ENCODE measurements around the gene SLC22A6. TPM values are rescaled to one million over a fixed set of nuclear protein-coding genes. Genes with fewer than 3 reads are reported as not detected.

Gene SLC22A6
- total and polyA plus RNA-seq, 2 of the 13 experiments (the other 11 are each of a cell fraction or from before 2014, with no cell fraction given): not detected

DNA sequence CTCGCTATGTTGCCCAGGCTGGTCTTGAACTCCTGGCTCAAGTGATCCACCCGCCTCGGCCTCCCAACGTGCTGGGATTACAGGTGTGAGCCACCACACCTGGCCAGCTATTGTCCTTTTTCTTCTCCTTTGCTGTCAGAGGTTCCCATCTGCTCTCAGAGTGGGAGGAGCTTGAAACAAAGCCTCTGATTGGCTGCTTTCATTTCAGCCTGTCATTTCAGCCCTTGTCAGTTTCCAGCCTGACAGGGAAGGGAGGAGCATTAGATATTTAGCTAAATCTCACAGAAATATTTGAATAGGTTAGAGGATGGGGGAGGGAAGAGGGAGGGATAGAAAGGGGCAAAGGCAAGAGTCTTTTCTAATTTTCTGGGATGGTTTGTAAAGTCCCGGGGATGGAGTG, 8.7 kb downstream of the SLC22A6 start:
- FAIRE-seq: no peak
- no peak overlapping the region for H3K4me2 ChIP-seq (ENCODE audit: low read depth, low read length)
- H4K20me1 ChIP-seq (ENCODE audit: insufficient read depth, low read length): no peaks in the 10 kb centered on the region
- no peaks in the 10 kb centered on the region for H3K4me1 ChIP-seq (ENCODE audit: insufficient read depth, low read length)
- H3K79me2 ChIP-seq (ENCODE audit: insufficient read depth, low read length): no peaks in the 10 kb centered on the region
- H3K9ac ChIP-seq (ENCODE audit: insufficient read depth, low read depth, low read length): no peak overlapping the region
- in situ Hi-C loops (cut with HindIII; ENCODE audit: extremely low pct_ligation_motif_present, low pct_unique_long_range_greater_than_20kb) (loop anchor here (5.0 kb wide), 1 partner anchor 69 kb away; no protein-coding TSS in a partner anchor), intact Hi-C loops (cut with micrococcal nuclease; ENCODE audit: unreplicated experiment) (no loop called here)
- BruUV-seq (replicated peaks): no TSS peak
- H3K4me3 ChIP-seq (replicated peaks in 1 of 3; ENCODE audit: insufficient read depth in 1 of 3, low read depth in 2 of 3, low read length in 3 of 3): no peak overlapping the region
- ChIA-PET POLR2A (no interaction called here), CTCF (ENCODE audit: low intra/inter-chr PET ratio, low total read pairs) (no interaction called here)
- H3K27ac ChIP-seq (ENCODE audit: extremely low read length, insufficient read depth, low read length): no peak overlapping the region
- H3K36me3 ChIP-seq (replicated peaks in 1 of 2; ENCODE audit: control insufficient read depth in 1 of 2, insufficient read depth in 2 of 2, low read length in 2 of 2): no peaks in the 10 kb centered on the region
- 28% methylated on average over 5 of the region's 5 CpGs for WGBS (ENCODE audit: low lambda C conversion rate)
- H3K9me3 ChIP-seq (ENCODE audit: low read length): no peaks in the 10 kb centered on the region
- DNase-seq (ENCODE audit: low spot score): no peak
- H2AFZ ChIP-seq (ENCODE audit: low read length): no peak overlapping the region
- ATAC-seq: no peak
- H3K27me3 ChIP-seq (ENCODE audit: control insufficient read depth in 1 of 2, insufficient read depth in 2 of 2, low read length in 2 of 2): peaks cover 4 to 7% of the 10 kb centered on the region in 2 experiments; a peak in 2 of 5 replicates
- TF ChIP-seq ZNF530 (CRISPR knock-in tag; IDR thresholded peaks at IDR 0.05; ENCODE audit: low read depth) (no peak), MIER3 (CRISPR knock-in tag; IDR thresholded peaks at IDR 0.05; ENCODE audit: borderline replicate concordance) (no peak), ZNF335 (CRISPR knock-in tag; IDR thresholded peaks at IDR 0.05) (no peak), SSRP1 (CRISPR knock-in tag; IDR thresholded peaks at IDR 0.05) (no peak), WIZ (CRISPR knock-in tag; IDR thresholded peaks at IDR 0.05) (no peak)
- TF ChIP-seq, protein P1, sequence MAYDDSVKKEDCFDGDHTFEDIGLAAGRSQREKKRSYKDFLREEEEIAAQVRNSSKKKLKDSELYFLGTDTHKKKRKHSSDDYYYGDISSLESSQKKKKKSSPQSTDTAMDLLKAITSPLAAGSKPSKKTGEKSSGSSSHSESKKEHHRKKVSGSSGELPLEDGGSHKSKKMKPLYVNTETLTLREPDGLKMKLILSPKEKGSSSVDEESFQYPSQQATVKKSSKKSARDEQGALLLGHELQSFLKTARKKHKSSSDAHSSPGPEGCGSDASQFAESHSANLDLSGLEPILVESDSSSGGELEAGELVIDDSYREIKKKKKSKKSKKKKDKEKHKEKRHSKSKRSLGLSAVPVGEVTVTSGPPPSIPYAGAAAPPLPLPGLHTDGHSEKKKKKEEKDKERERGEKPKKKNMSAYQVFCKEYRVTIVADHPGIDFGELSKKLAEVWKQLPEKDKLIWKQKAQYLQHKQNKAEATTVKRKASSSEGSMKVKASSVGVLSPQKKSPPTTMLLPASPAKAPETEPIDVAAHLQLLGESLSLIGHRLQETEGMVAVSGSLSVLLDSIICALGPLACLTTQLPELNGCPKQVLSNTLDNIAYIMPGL (CRISPR knock-in tag; IDR thresholded peaks at IDR 0.05; ENCODE audit: borderline replicate concordance in 1 of 2, low read depth in 1 of 2): no peak
- TF ChIP-seq, protein P2, sequence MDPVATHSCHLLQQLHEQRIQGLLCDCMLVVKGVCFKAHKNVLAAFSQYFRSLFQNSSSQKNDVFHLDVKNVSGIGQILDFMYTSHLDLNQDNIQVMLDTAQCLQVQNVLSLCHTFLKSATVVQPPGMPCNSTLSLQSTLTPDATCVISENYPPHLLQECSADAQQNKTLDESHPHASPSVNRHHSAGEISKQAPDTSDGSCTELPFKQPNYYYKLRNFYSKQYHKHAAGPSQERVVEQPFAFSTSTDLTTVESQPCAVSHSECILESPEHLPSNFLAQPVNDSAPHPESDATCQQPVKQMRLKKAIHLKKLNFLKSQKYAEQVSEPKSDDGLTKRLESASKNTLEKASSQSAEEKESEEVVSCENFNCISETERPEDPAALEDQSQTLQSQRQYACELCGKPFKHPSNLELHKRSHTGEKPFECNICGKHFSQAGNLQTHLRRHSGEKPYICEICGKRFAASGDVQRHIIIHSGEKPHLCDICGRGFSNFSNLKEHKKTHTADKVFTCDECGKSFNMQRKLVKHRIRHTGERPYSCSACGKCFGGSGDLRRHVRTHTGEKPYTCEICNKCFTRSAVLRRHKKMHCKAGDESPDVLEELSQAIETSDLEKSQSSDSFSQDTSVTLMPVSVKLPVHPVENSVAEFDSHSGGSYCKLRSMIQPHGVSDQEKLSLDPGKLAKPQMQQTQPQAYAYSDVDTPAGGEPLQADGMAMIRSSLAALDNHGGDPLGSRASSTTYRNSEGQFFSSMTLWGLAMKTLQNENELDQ (CRISPR knock-in tag; IDR thresholded peaks at IDR 0.05; ENCODE audit: borderline replicate concordance): no peak
- TF ChIP-seq, protein P3, sequence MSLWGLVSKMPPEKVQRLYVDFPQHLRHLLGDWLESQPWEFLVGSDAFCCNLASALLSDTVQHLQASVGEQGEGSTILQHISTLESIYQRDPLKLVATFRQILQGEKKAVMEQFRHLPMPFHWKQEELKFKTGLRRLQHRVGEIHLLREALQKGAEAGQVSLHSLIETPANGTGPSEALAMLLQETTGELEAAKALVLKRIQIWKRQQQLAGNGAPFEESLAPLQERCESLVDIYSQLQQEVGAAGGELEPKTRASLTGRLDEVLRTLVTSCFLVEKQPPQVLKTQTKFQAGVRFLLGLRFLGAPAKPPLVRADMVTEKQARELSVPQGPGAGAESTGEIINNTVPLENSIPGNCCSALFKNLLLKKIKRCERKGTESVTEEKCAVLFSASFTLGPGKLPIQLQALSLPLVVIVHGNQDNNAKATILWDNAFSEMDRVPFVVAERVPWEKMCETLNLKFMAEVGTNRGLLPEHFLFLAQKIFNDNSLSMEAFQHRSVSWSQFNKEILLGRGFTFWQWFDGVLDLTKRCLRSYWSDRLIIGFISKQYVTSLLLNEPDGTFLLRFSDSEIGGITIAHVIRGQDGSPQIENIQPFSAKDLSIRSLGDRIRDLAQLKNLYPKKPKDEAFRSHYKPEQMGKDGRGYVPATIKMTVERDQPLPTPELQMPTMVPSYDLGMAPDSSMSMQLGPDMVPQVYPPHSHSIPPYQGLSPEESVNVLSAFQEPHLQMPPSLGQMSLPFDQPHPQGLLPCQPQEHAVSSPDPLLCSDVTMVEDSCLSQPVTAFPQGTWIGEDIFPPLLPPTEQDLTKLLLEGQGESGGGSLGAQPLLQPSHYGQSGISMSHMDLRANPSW (CRISPR knock-in tag; IDR thresholded peaks at IDR 0.05; ENCODE audit: borderline replicate concordance): no peak
- TF ChIP-seq, protein P4, sequence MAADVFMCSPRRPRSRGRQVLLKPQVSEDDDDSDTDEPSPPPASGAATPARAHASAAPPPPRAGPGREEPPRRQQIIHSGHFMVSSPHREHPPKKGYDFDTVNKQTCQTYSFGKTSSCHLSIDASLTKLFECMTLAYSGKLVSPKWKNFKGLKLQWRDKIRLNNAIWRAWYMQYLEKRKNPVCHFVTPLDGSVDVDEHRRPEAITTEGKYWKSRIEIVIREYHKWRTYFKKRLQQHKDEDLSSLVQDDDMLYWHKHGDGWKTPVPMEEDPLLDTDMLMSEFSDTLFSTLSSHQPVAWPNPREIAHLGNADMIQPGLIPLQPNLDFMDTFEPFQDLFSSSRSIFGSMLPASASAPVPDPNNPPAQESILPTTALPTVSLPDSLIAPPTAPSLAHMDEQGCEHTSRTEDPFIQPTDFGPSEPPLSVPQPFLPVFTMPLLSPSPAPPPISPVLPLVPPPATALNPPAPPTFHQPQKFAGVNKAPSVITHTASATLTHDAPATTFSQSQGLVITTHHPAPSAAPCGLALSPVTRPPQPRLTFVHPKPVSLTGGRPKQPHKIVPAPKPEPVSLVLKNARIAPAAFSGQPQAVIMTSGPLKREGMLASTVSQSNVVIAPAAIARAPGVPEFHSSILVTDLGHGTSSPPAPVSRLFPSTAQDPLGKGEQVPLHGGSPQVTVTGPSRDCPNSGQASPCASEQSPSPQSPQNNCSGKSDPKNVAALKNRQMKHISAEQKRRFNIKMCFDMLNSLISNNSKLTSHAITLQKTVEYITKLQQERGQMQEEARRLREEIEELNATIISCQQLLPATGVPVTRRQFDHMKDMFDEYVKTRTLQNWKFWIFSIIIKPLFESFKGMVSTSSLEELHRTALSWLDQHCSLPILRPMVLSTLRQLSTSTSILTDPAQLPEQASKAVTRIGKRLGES (CRISPR knock-in tag; IDR thresholded peaks at IDR 0.05; ENCODE audit: borderline replicate concordance): no peak
- TF ChIP-seq, protein P5, sequence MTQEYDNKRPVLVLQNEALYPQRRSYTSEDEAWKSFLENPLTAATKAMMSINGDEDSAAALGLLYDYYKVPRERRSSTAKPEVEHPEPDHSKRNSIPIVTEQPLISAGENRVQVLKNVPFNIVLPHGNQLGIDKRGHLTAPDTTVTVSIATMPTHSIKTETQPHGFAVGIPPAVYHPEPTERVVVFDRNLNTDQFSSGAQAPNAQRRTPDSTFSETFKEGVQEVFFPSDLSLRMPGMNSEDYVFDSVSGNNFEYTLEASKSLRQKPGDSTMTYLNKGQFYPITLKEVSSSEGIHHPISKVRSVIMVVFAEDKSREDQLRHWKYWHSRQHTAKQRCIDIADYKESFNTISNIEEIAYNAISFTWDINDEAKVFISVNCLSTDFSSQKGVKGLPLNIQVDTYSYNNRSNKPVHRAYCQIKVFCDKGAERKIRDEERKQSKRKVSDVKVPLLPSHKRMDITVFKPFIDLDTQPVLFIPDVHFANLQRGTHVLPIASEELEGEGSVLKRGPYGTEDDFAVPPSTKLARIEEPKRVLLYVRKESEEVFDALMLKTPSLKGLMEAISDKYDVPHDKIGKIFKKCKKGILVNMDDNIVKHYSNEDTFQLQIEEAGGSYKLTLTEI (CRISPR knock-in tag; conservative IDR thresholded peaks at IDR 0.05): no peak

Data from HepG2 (cell line).